ENCODE results near the gene C16orf78.

C16orf78 gene

GRCh38 chr16:49382916-49383315, 9.3 kb downstream of the C16orf78 start:
- DNase-seq (ENCODE audit: low spot score), result no peak
- FAIRE-seq, result no peak

DNA sequence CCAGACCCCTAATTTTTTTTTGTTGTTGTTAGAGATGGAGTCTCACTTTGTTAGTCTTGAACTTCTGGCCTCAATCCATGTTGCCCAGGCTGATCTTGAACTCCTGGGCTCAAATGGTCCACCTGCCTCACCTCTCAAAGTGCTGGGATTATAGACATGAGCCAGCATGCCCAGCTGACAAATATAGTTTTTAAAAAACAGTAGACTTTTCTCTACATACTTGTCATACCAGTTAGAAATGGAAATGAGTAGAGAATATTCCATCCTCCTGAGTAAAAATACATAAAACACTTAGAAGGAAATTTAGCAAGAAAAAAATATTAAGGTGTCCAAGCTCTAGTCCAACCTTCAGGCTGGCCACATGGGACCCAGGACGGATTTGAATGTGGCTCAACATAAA, 21.4 kb downstream of the C16orf78 start:
- FAIRE-seq, result no peak

GRCh38 chr16:49396206-49396720, 22.7 kb downstream of the C16orf78 start:
- no peak for DNase-seq (ENCODE audit: low spot score)
- no peak for FAIRE-seq

More for the DNA sequence above, 21.4 kb downstream of the C16orf78 start:
- no peak for DNase-seq (ENCODE audit: low spot score)

DNA sequence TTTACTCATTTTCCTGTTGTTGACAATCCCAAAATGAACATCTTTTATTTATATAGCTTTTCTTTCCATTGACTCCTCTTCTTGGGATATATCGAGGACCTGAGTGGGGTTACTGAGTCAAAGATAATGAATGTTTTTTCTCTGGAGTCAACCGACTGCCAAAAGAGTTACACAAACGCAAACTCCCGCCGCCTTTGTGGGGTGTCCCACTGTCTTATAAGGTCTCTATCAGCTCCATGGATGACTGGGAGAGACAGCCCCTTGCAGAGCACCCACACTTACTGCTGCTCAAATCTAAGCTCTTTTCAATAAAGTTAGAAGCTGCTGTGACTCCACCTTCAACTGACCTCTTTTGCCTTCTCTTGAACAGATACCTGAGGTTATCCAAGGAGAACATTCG, 25.2 kb downstream of the C16orf78 start:
- FAIRE-seq, result no peak
- no peak for DNase-seq (ENCODE audit: low spot score)

GRCh38 chr16:49399594-49400364, 26.2 kb downstream of the C16orf78 start:
- DNase-seq (ENCODE audit: low spot score), result no peak
- no peak for FAIRE-seq

DNA sequence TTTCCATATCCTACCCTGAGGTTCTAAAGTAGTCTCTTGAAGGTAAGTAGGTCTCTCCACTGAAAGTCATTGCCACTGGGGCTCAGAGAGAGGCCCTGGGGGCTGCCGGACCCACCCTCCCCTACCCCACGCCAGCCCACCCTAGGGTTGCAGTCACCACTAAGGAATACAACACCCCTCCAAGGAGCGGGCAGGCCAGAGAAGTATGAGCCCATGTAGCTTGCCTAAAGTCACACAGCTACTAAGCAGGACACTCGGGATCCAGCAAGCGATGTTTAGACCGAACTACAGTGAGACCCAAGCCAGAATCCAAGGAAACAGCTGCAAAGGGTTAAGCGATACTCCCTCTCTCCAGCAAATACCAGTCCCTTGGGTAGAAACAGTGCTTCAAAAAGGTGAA, 27.0 kb downstream of the C16orf78 start:
- no peak for DNase-seq (ENCODE audit: low spot score)
- FAIRE-seq, result no peak

DNA sequence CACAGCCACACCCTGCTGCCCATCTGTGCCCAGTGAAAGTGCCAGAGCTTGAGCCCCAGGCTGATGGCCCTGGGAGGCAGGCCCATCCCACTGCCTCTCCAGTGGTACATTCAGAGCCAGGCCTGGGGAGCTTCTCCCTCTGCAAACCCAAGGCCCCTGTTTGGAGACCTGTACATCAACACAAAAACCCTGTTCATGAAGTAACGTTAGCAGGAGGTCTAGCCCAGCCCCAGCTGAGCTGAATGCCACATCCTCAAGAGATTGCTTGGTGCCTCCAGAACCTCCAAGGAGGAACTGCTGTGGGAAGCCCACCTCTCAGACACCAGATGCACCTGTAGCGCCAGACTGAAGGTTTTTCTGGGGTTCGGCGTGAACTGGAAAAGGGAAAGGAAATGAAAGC, 31.5 kb downstream of the C16orf78 start:
- FAIRE-seq, result no peak
- DNase-seq (ENCODE audit: low spot score), result no peak

- no peak for FAIRE-seq
- DNase-seq (ENCODE audit: low spot score), result no peak
Observed at GRCh38 chr16:49405530-49405929, 31.9 kb downstream of the C16orf78 start.

DNA sequence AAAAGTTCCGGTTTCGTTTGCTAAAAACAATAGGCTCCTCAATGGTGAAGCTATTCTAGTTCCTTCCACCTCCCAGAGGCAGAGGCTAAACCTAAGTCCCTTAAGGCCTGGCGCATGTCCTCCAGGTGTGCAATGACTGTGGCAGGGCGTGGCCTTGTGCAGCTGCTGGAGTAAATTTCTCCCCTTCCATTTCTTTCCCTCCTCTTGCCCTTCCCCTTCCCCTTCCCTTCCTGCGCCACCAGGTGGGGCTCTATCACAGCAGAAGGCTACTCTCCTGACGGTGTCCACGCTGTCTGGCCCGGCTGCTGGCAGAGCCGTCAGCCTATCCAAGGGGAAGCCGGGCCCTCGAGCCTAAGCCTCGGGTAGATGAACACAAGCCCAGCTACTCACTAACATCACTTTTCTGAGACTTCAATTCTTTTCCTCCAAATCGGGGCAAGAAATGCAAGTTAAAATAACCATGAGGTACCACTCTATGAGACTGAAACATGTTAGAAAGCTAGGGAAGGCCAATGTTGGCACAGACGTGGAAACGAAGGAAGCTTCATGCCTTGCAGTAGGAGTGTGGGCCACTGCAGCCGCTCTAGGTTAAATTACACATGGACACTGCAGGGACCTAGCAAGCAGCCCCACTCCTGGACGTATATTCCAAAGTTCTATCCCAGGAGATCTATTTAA, 34.4 kb downstream of the C16orf78 start:
- no peak for FAIRE-seq
- peak; percentile 38 for DNase-seq (ENCODE audit: low spot score)

DNA sequence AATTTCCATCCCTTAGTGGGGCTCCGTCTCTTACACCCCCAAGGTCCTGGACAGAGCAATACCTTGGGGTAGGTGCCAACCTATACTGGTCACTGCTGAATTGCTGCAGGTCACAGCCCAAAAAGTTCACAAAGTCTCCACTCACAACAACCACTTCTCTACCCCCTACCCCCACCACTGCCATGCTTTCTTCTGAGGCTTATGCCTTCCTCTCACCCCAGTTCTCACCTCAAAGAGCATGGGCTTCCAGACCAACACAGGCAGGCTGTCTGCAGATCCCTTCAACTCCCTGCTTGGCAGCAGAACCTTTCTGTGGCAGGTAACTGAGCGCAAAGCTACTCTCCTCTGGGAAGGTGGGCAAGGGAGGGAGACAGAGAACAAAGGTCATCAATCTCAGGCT, 35.5 kb downstream of the C16orf78 start:
- DNase-seq (ENCODE audit: low spot score), result no peak
- no peak for FAIRE-seq

- no peak for FAIRE-seq
- no peak for DNase-seq (ENCODE audit: low spot score)
Observed at GRCh38 chr16:49410226-49410625, 36.6 kb downstream of the C16orf78 start.

- DNase-seq (ENCODE audit: low spot score), result no peak
- no peak for FAIRE-seq
Observed at GRCh38 chr16:49411121-49411970, 37.7 kb downstream of the C16orf78 start.

- DNase-seq (ENCODE audit: low spot score), result no peak
- FAIRE-seq, result no peak
Observed at GRCh38 chr16:49414671-49415070, 41.1 kb downstream of the C16orf78 start.

DNA sequence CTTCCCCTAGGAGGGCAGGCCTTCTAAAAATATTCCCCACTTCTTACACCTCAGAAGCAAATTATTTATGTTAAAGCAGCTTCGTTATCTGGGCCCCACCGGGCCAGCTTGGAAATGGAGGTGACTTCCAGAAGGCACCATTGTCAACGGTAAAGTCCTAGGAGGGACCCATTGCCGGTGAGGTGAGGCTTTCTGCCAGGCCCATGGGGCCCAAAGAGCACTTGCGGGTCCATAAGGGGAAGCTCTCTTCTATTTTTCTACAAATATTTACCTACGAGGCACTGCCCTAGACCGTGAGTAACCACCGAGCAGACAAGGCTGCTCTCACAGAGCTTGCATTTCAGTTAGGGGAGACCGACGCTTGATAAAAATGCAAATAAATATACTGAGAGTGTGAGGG, 41.5 kb downstream of the C16orf78 start:
- no peak for FAIRE-seq
- no peak for DNase-seq (ENCODE audit: low spot score)

- DNase-seq (ENCODE audit: low spot score), result no peak
- no peak for FAIRE-seq
Observed at GRCh38 chr16:49416001-49416675, 42.5 kb downstream of the C16orf78 start.

- FAIRE-seq, result no peak
- DNase-seq (ENCODE audit: low spot score), result no peak
Observed at GRCh38 chr16:49417354-49417753, 43.8 kb downstream of the C16orf78 start.

GRCh38 chr16:49419006-49419405, 45.4 kb downstream of the C16orf78 start:
- FAIRE-seq, result no peak

GRCh38 chr16:49419862-49420261, 46.3 kb downstream of the C16orf78 start:
- no peak for FAIRE-seq

More at GRCh38 chr16:49419006-49419405, 45.4 kb downstream of the C16orf78 start:
- DNase-seq (ENCODE audit: low spot score), result no peak

DNA sequence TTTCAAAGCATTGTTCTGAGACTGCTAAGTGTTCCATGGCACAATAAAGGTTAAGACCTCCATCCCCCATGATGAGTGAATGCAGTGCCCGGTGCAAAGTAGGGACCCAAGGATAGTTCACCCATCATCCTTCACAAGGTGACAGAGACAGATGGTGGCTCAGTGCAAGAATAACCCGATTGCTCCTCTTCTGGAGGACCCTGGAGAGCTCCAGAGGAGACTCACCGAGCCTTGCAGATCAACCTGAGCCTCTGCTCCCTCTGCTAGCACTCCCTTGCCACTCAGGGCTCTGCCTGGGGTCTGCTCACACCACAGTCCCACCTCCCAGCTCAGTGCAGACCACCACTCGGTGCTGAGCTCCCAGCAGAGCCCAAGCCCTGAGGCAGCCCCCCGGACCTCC, 49.3 kb downstream of the C16orf78 start:
- no peak for FAIRE-seq
- no peak for DNase-seq (ENCODE audit: low spot score)

More at GRCh38 chr16:49419862-49420261, 46.3 kb downstream of the C16orf78 start:
- no peak for DNase-seq (ENCODE audit: low spot score)

GRCh38 chr16:49424961-49425360, 51.4 kb downstream of the C16orf78 start:
- no peak for FAIRE-seq
- no peak for DNase-seq (ENCODE audit: low spot score)

- no peak for FAIRE-seq
- no peak for DNase-seq (ENCODE audit: low spot score)
Observed at GRCh38 chr16:49427771-49428170, 54.2 kb downstream of the C16orf78 start.

Measured in RCC 7860 (cell line).